IMR-90 (cell line): ENCODE data around the gene SNED1. TPM values are rescaled to one million over a fixed set of nuclear protein-coding genes. Genes with fewer than 3 reads are reported as not detected.

ENCODE experiments used
- ATAC-seq: fragments of 200-7000 bp; cut with Tn5 transposase; 2 replicates; pipeline ENCODE4 v1.9.1; 2020; ENCODE audit warnings: low read depth, mild to moderate bottlenecking, moderate library complexity
- BruUV-seq: library from RNA; stranded (reverse); fragments of 400-500 nt; replicated peaks from 2 replicates; lab custom pipeline; 2021; lab: Mats Ljungman, UMichigan
- CTCF ChIA-PET: fragments of 300-600 bp; formaldehyde crosslinking; extraction: SDS; loops from one replicate; lab custom pipeline; 2021; ENCODE audit warnings: antibody characterized with exemption; lab: Yijun Ruan, JAX
- POLR2A ChIA-PET: fragments of 300-600 bp; sonication (Branson Sonifier 250); formaldehyde crosslinking; loops from one replicate; lab custom pipeline; 2022; ENCODE audit warnings: antibody characterized with exemption; ENCODE audit not compliant: unreplicated experiment; lab: Charles Lee
- DNase-seq: peaks from one replicate; pipeline ENCODE4 v3.0.0; 2013
- H2AFZ ChIP-seq: replicated peaks from 2 replicates; pipeline ENCODE3; 2013; ENCODE audit warnings: low read length, mild to moderate bottlenecking; ENCODE audit not compliant: poor library complexity
- H2AK5ac ChIP-seq: 2 replicates; pipeline ENCODE4 v1.6.1; 2013; ENCODE audit warnings: low read depth, low read length, inconsistent platforms
- H2AK9ac ChIP-seq: replicated peaks from 2 replicates; pipeline ENCODE3; 2013; ENCODE audit warnings: mild to moderate bottlenecking, low read depth, low read length, moderate library complexity; ENCODE audit not compliant: poor library complexity
- H2BK120ac ChIP-seq: 2 replicates; pipeline ENCODE4 v1.6.1; 2013; ENCODE audit warnings: low read depth, low read length, inconsistent platforms
- H2BK15ac ChIP-seq: 3 replicates; pipeline ENCODE4 v1.6.1; 2013; ENCODE audit warnings: low read depth, low read length, inconsistent platforms
- H2BK20ac ChIP-seq: 2 replicates; pipeline ENCODE4 v1.6.1; 2013; ENCODE audit warnings: low read depth, mild to moderate bottlenecking, inconsistent platforms, low read length, moderate library complexity
- H2BK5ac ChIP-seq: 2 replicates; pipeline ENCODE4 v1.6.1; 2013; ENCODE audit warnings: mild to moderate bottlenecking, low read depth, low read length, inconsistent platforms; ENCODE audit not compliant: poor library complexity, severe bottlenecking
- H3K14ac ChIP-seq: replicated peaks from 2 replicates; pipeline ENCODE4 v1.6.1; 2013; ENCODE audit warnings: low read depth, low read length, inconsistent platforms
- H3K18ac ChIP-seq: 2 replicates; pipeline ENCODE4 v1.6.1; 2013; ENCODE audit warnings: low read depth, low read length, control low read depth
- H3K23ac ChIP-seq: 2 replicates; pipeline ENCODE4 v1.6.1; 2013; ENCODE audit warnings: low read depth, low read length, inconsistent platforms
- H3K27ac ChIP-seq: 2 replicates; pipeline ENCODE4 v1.5.1; 2013; ENCODE audit warnings: mild to moderate bottlenecking, control low read depth, low read length; ENCODE audit not compliant: insufficient read depth
- H3K27me3 ChIP-seq: 2 replicates; pipeline ENCODE4 v1.6.1; 2013; ENCODE audit warnings: low read length; ENCODE audit not compliant: control insufficient read depth, insufficient read depth
- H3K36me3 ChIP-seq: 2 replicates; pipeline ENCODE4 v1.6.1; 2013; ENCODE audit warnings: low read length, mixed read lengths; ENCODE audit not compliant: control insufficient read depth, insufficient read depth
- H3K4ac ChIP-seq: 2 replicates; pipeline ENCODE4 v1.6.1; 2013; ENCODE audit warnings: low read depth, low read length, inconsistent platforms
- H3K4me1 ChIP-seq: 2 replicates; pipeline ENCODE4 v1.6.1; 2013; ENCODE audit warnings: low read length, mixed read lengths; ENCODE audit not compliant: control insufficient read depth, insufficient read depth
- H3K4me2 ChIP-seq: 2 replicates; pipeline ENCODE4 v1.6.1; 2013; ENCODE audit warnings: low read depth, mild to moderate bottlenecking, control low read depth, low read length, moderate library complexity
- H3K4me3 ChIP-seq: 2 replicates; pipeline ENCODE4 v1.5.1; 2013; ENCODE audit warnings: low read depth, mild to moderate bottlenecking, control low read depth, low read length, moderate library complexity; ENCODE audit not compliant: insufficient read depth
- H3K56ac ChIP-seq: 2 replicates; pipeline ENCODE4 v1.6.1; 2013; ENCODE audit warnings: low read length, inconsistent platforms; ENCODE audit not compliant: insufficient read depth; ENCODE audit errors: extremely low read depth
- H3K79me1 ChIP-seq, 2 experiments: 2 replicates each; pipeline ENCODE4 v1.6.1; 2013; ENCODE audit warnings: low read length in 2 of 2, inconsistent platforms in 1 of 2, low read depth in 1 of 2
- H3K9ac ChIP-seq: 2 replicates; pipeline ENCODE4 v1.6.1; 2013; ENCODE audit warnings: low read depth, low read length, control low read depth
- H3K9me1 ChIP-seq: 2 replicates; pipeline ENCODE4 v1.6.1; 2013; ENCODE audit warnings: low read length, inconsistent platforms; ENCODE audit not compliant: insufficient read depth
- H3K9me3 ChIP-seq: 2 replicates; pipeline ENCODE4 v1.6.1; 2013; ENCODE audit warnings: low read length; ENCODE audit not compliant: control insufficient read depth, insufficient read depth
- H4K20me1 ChIP-seq: 2 replicates; pipeline ENCODE4 v1.6.1; 2013; ENCODE audit warnings: low read length, inconsistent platforms; ENCODE audit not compliant: insufficient read depth
- H4K5ac ChIP-seq: 2 replicates; pipeline ENCODE4 v1.6.1; 2013; ENCODE audit warnings: mild to moderate bottlenecking, low read depth, low read length, control low read depth
- H4K8ac ChIP-seq, 2 experiments: 2 replicates each; pipeline ENCODE4 v1.6.1; 2013; ENCODE audit warnings: low read depth in 2 of 2, low read length in 2 of 2, control low read depth in 1 of 2, inconsistent platforms in 1 of 2
- H4K91ac ChIP-seq: 2 replicates; pipeline ENCODE4 v1.6.1; 2013; ENCODE audit warnings: low read depth, low read length, inconsistent platforms; ENCODE audit not compliant: insufficient read depth
- BHLHE40 ChIP-seq: fragments of 150-350 bp; IDR thresholded peaks from 2 replicates; pipeline ENCODE4 v1.6.1; 2016; ENCODE audit warnings: mild to moderate bottlenecking, low read depth, low read length
- CHD1 ChIP-seq: IDR thresholded peaks from 2 replicates; pipeline ENCODE4 v1.6.1; 2012; ENCODE audit warnings: low read depth, low read length, improper control_type of control experiment
- FOS ChIP-seq: fragments of 150-350 bp; IDR thresholded peaks from 2 replicates; pipeline ENCODE4 v1.6.1; 2016; ENCODE audit warnings: low read depth, low read length
- MAZ ChIP-seq: IDR thresholded peaks from 2 replicates; pipeline ENCODE4 v1.6.1; 2012; ENCODE audit warnings: low read depth, mild to moderate bottlenecking, low read length, improper control_type of control experiment, moderate library complexity, borderline replicate concordance
- MXI1 ChIP-seq: IDR thresholded peaks from 2 replicates; pipeline ENCODE4 v1.6.1; 2012; ENCODE audit warnings: low read depth, mild to moderate bottlenecking, low read length, moderate library complexity, borderline replicate concordance
- NFE2L2 ChIP-seq: fragments of 150-350 bp; IDR thresholded peaks from 2 replicates; pipeline ENCODE4 v1.6.1; 2016; ENCODE audit warnings: low read depth, mild to moderate bottlenecking, low read length
- POLR2A ChIP-seq: IDR thresholded peaks from 2 replicates; pipeline ENCODE4 v1.6.1; 2012; ENCODE audit warnings: mild to moderate bottlenecking, low read depth, low read length
- RAD21 ChIP-seq: IDR thresholded peaks from 2 replicates; pipeline ENCODE4 v1.6.1; 2012; ENCODE audit warnings: low read length, improper control_type of control experiment
- RCOR1 ChIP-seq: IDR thresholded peaks from 2 replicates; pipeline ENCODE4 v1.6.1; 2012; ENCODE audit warnings: mild to moderate bottlenecking, low read length, improper control_type of control experiment; ENCODE audit not compliant: insufficient replicate concordance
- RFX5 ChIP-seq: IDR thresholded peaks from 2 replicates; pipeline ENCODE4 v1.8.0; 2012; ENCODE audit warnings: low read depth, mild to moderate bottlenecking, low read length, moderate library complexity
- SMC3 ChIP-seq: fragments of 150-350 bp; IDR thresholded peaks from 2 replicates; pipeline ENCODE4 v1.6.1; 2016; ENCODE audit warnings: low read depth, mild to moderate bottlenecking, antibody characterized with exemption, low read length, moderate library complexity
- WGBS, 2 experiments: methylation state at CpG; one replicate each; pipeline versions ENCODE4 v1.1.5 to v1.1.7; 2013; ENCODE audit warnings: missing lambda C conversion rate in 2 of 2; ENCODE audit not compliant: insufficient read length in 1 of 2; ENCODE audit errors: extremely low coverage in 2 of 2; 5-methylcytosine and 5-hydroxymethylcytosine counted together
- dilution Hi-C: fragments of 300-500 bp; cut with HindIII; formaldehyde crosslinking; loops from one replicate; pipeline ENCODE4 v1.14.3; 2018; ENCODE audit warnings: low sequenced_read_pairs; ENCODE audit not compliant: unreplicated experiment
- in situ Hi-C: fragments of 300-500 bp; cut with MboI; formaldehyde crosslinking; loops from 3 replicates; pipeline ENCODE4 v1.14.3; 2019; ENCODE audit warnings: low sequenced_read_pairs, inconsistent platforms, mixed read lengths
- intact Hi-C: fragments of 100-400 bp; cut with micrococcal nuclease; formaldehyde crosslinking; loops from 2 replicates; pipeline ENCODE4 v1.10.0; 2022
- polyA plus RNA-seq, 3 experiments: library from polyadenylated mRNA; depleted of rRNA; stranded (reverse); fragments of >200 nt; gene quantifications; 2 replicates each; pipeline ENCODE4 v1.2.3, GENCODE V29; 2012; ENCODE audit warnings: low replicate concordance in 1 of 3
- total RNA-seq: library from RNA; depleted of rRNA; stranded (reverse); fragments of >200 nt; gene quantifications from 2 replicates; pipeline ENCODE4 v1.2.3, GENCODE V29; 2012
- TF ChIP-seq, protein P1 (sequence below): fragments of 150-350 bp; IDR thresholded peaks from 2 replicates; pipeline ENCODE4 v1.6.1; 2016; ENCODE audit warnings: low read depth, mild to moderate bottlenecking, low read length, moderate library complexity, borderline replicate concordance
- TF ChIP-seq, protein P2 (sequence below): fragments of 150-350 bp; IDR thresholded peaks from 2 replicates; pipeline ENCODE4 v1.6.1; 2017; ENCODE audit warnings: mild to moderate bottlenecking, antibody characterized with exemption, low read length, low read depth

The SNED1 gene
- total and polyA plus RNA-seq, 2 of the 4 experiments (the other 2 are of a cell fraction): 1.1 to 3.4 TPM

DNA sequence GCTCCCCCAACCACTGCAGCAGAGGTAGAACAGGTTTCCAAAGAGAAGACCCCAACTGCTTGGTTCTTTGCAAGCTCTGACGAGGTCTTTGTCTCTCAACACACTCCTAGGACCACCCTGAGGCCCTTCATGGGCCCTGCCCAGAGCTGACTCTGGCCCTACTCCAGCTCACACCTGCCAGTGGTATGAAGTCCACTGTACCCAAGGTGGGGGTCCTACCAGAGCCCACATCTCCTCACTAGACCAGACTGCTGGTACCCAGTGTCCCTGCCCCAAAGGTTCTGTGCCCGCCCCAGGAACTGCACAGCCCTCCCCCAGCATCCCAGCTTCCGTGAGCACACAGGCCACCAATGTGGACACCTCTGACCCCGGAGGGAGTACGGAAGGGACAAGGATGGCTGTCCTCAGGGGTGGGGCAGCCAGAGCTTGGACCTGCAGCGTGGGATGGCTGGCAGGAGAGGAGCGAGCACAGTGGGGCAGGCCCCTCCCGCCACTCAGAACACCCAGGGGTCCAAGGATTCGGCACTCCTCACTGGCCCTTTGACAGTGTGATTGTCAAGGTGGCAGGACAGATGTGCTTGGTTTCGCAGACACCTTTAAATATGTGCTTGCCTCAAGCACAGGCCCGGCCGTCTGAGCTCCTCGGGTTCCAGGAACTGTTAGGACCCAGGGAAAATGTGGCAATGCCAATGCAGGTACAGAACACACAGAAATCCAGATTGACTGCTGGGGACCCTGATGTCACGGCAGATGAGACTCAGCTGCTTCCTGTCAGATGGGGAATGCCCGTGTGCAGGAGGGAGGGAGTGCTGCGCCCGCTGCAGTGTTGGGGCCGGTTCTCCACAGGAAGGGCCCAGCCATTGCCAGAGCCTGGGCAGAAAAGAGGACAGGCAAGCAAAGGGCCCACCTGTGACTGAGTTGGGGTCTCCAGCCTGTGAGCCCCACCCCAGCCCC is 52.5 kb downstream of the SNED1 start:
- Histone ChIP-seq H3K79me1 (no peaks in the 10 kb centered on the region), H2AK5ac (no peak overlapping the region), H3K14ac (no peak overlapping the region), H3K18ac (no peak overlapping the region), H4K91ac (no peak overlapping the region), H3K36me3 (peaks cover 20% of the 10 kb centered on the region), H2BK15ac (no peak overlapping the region), H2AFZ (no peak overlapping the region), H3K56ac (no peak overlapping the region), H2AK9ac (no peak overlapping the region), H3K27ac (no peak overlapping the region), H3K4me2 (no peak overlapping the region), H3K27me3 (no peaks in the 10 kb centered on the region), H3K9ac (no peak overlapping the region), H4K5ac (no peak overlapping the region), H2BK20ac (no peak overlapping the region), H4K8ac (no peak overlapping the region), H4K20me1 (no peaks in the 10 kb centered on the region), H2BK5ac (no peak overlapping the region), H3K23ac (no peak overlapping the region), H3K4me1 (no peaks in the 10 kb centered on the region), H3K9me1 (no peaks in the 10 kb centered on the region), H3K4me3 (no peak overlapping the region), H3K4ac (no peak overlapping the region), H3K9me3 (no peaks in the 10 kb centered on the region), H2BK120ac (no peak overlapping the region)
- POLR2A ChIA-PET: no interaction called here
- no peak for DNase-seq
- TF ChIP-seq FOS (no peak), NFE2L2 (no peak), RCOR1 (no peak), RFX5 (no peak), CHD1 (no peak), POLR2A (no peak), RAD21 (no peak), MXI1 (no peak), SMC3 (no peak), MAZ (no peak), BHLHE40 (no peak)
- TF ChIP-seq, protein P1, sequence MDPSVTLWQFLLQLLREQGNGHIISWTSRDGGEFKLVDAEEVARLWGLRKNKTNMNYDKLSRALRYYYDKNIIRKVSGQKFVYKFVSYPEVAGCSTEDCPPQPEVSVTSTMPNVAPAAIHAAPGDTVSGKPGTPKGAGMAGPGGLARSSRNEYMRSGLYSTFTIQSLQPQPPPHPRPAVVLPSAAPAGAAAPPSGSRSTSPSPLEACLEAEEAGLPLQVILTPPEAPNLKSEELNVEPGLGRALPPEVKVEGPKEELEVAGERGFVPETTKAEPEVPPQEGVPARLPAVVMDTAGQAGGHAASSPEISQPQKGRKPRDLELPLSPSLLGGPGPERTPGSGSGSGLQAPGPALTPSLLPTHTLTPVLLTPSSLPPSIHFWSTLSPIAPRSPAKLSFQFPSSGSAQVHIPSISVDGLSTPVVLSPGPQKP: no peak
- TF ChIP-seq, protein P2, sequence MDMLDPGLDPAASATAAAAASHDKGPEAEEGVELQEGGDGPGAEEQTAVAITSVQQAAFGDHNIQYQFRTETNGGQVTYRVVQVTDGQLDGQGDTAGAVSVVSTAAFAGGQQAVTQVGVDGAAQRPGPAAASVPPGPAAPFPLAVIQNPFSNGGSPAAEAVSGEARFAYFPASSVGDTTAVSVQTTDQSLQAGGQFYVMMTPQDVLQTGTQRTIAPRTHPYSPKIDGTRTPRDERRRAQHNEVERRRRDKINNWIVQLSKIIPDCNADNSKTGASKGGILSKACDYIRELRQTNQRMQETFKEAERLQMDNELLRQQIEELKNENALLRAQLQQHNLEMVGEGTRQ: no peak
- CTCF ChIA-PET: no interaction called here
- 84% methylated on average over 9 of the region's 18 CpGs; no CpG with 5 or more reads in 1 of the 2 experiments for WGBS, 2 experiments
- dilution Hi-C loops (no loop called here), in situ Hi-C loops (no loop called here), intact Hi-C loops (no loop called here)
- no TSS peak for BruUV-seq
- no peak for ATAC-seq
